K562 (cell line): ENCODE data around the gene DNAAF9. TPM values are rescaled to one million over a fixed set of nuclear protein-coding genes. Genes with fewer than 3 reads are reported as not detected.

Source experiments
- ATAC-seq: fragments of 200-7000 bp; cut with Tn5 transposase; 3 replicates; pipeline ENCODE4 v1.9.1; 2020; ENCODE audit warnings: moderate library complexity
- BruUV-seq: library from RNA; stranded (reverse); fragments of 400-500 nt; replicated peaks from 2 replicates; lab custom pipeline; 2021; lab: Mats Ljungman, UMichigan
- CTCF ChIA-PET: fragments of 300-600 bp; formaldehyde crosslinking; extraction: SDS; loops from one replicate; lab custom pipeline; 2021; ENCODE audit warnings: low intra/inter-chr PET ratio; lab: Yijun Ruan, JAX
- POLR2A ChIA-PET: fragments of 300-600, 350-650 bp; sonication (Branson Sonifier 250); formaldehyde crosslinking; extraction: SDS; loops from one replicate; lab custom pipeline; 2021; ENCODE audit warnings: antibody characterized with exemption, inconsistent platforms; lab: Yijun Ruan, JAX
- DNase-seq, 4 experiments: peaks; one replicate each; pipeline versions ENCODE4 v3.0.0 to v3.0.0-alpha.2; 2011 to 2018; ENCODE audit warnings: low spot score in 3 of 4, mixed read lengths in 3 of 4; ENCODE audit errors: extremely low read depth in 1 of 4
- FAIRE-seq: peaks from 2 replicates; lab custom pipeline; 2011; peaks lifted over from hg19 to GRCh38; lab: Jason Lieb, UNC
- H2AFZ ChIP-seq: 2 replicates; pipeline ENCODE4 v1.6.0; 2011; ENCODE audit warnings: low read depth, low read length, control low read depth, inconsistent platforms
- H3K27ac ChIP-seq: fragments of 200-600 bp; 3 replicates; pipeline ENCODE4 v1.8.0; 2011; ENCODE audit warnings: low read depth, mild to moderate bottlenecking, control low read depth, inconsistent platforms, low read length, moderate library complexity, mixed read lengths; ENCODE audit errors: extremely low read depth
- H3K27me3 ChIP-seq, 2 experiments: fragments of 300-600 bp in 1 of 2; 2 replicates in 1 of 2; 3 replicates in 1 of 2; pipeline versions ENCODE4 v1.6.0 to v1.8.0; 2011; ENCODE audit warnings: inconsistent platforms in 2 of 2, low read length in 2 of 2, mild to moderate bottlenecking in 1 of 2, mixed read lengths in 1 of 2, moderate library complexity in 1 of 2; ENCODE audit not compliant: control insufficient read depth in 2 of 2, insufficient read depth in 2 of 2
- H3K36me3 ChIP-seq: fragments of 300-600 bp; 3 replicates; pipeline ENCODE4 v1.8.0; 2011; ENCODE audit warnings: mild to moderate bottlenecking, low read length, inconsistent platforms; ENCODE audit not compliant: control insufficient read depth, insufficient read depth
- H3K4me1 ChIP-seq, 2 experiments: fragments of 200-600 bp in 1 of 2; replicated peaks in 1 of 2; 2 replicates in 1 of 2; 3 replicates in 1 of 2; pipeline versions ENCODE4 v1.5.1 to v1.8.0; 2011; ENCODE audit warnings: inconsistent platforms in 2 of 2, low read length in 2 of 2, mild to moderate bottlenecking in 1 of 2, mixed read lengths in 1 of 2, moderate library complexity in 1 of 2; ENCODE audit not compliant: control insufficient read depth in 2 of 2, insufficient read depth in 2 of 2
- H3K4me2 ChIP-seq: 2 replicates; pipeline ENCODE4 v1.6.1; 2011; ENCODE audit warnings: low read length, control low read depth, inconsistent platforms, mixed read lengths; ENCODE audit not compliant: insufficient read depth
- H3K4me3 ChIP-seq: fragments of 200-600 bp; sonication (generic), shearing (Covaris generic); 2 replicates; pipeline ENCODE4 v1.5.1; 2016; ENCODE audit warnings: control low read depth, inconsistent platforms
- H3K79me2 ChIP-seq: fragments of 200-600 bp; 3 replicates; pipeline ENCODE4 v1.8.0; 2011; ENCODE audit warnings: low read length, inconsistent platforms; ENCODE audit not compliant: control insufficient read depth, insufficient read depth
- H3K9ac ChIP-seq, 2 experiments: 2 replicates each; pipeline versions ENCODE4 v1.6.0 to v1.6.1; 2011; ENCODE audit warnings: low read depth in 2 of 2, low read length in 2 of 2, control low read depth in 1 of 2, inconsistent platforms in 1 of 2, mild to moderate bottlenecking in 1 of 2, mixed read lengths in 1 of 2; ENCODE audit not compliant: insufficient read depth in 1 of 2
- H3K9me1 ChIP-seq: one replicate; pipeline ENCODE4 v1.6.0; 2011; ENCODE audit warnings: inconsistent platforms, mild to moderate bottlenecking, low read length, moderate library complexity; ENCODE audit not compliant: control insufficient read depth, insufficient read depth
- H3K9me3 ChIP-seq: replicated peaks from 2 replicates; pipeline ENCODE4 v1.5.1; 2011; ENCODE audit warnings: low read depth, low read length, inconsistent platforms; ENCODE audit not compliant: control insufficient read depth, insufficient read depth
- H4K20me1 ChIP-seq: replicated peaks from 2 replicates; pipeline ENCODE4 v1.6.1; 2011; ENCODE audit warnings: low read length, inconsistent platforms, mixed read lengths; ENCODE audit not compliant: control insufficient read depth, insufficient read depth
- ERF ChIP-seq: fragments of 450-650 bp; formaldehyde crosslinking; IDR thresholded peaks from 2 replicates; pipeline ENCODE4 v1.4.0; 2020; ENCODE audit warnings: mild to moderate bottlenecking, mixed read lengths
- MCM7 ChIP-seq, 2 experiments: fragments of 450-650 bp; IDR thresholded peaks; 2 replicates each; pipeline ENCODE4 v1.6.1; 2016 to 2018
- NR2F6 ChIP-seq: fragments of 450-650 bp; formaldehyde crosslinking; IDR thresholded peaks from 2 replicates; pipeline ENCODE4 v1.4.0; 2020; ENCODE audit warnings: mild to moderate bottlenecking
- RBM14 ChIP-seq: fragments of 200-400 bp; formaldehyde crosslinking; IDR thresholded peaks from 2 replicates; pipeline ENCODE4 v1.6.1; 2018; ENCODE audit warnings: low read depth, mild to moderate bottlenecking, low read length, moderate library complexity, borderline replicate concordance; ENCODE audit not compliant: insufficient read depth
- SMAD4 ChIP-seq: fragments of 250-450 bp; sonication (Bioruptor Pico); conservative IDR thresholded peaks from 2 replicates; pipeline ENCODE4 v1.8.0; 2021; ENCODE audit warnings: inconsistent platforms, mild to moderate bottlenecking, moderate library complexity
- SMARCC2 ChIP-seq: fragments of 450-650 bp; IDR thresholded peaks from 2 replicates; pipeline ENCODE4 v1.6.1; 2017; ENCODE audit warnings: antibody characterized with exemption, moderate library complexity, mild to moderate bottlenecking, low read depth
- SRF ChIP-seq, 2 experiments: fragments of 250-450, 450-650 bp in 1 of 2; sonication (Bioruptor Pico) in 1 of 2; sonication (generic) in 1 of 2; formaldehyde crosslinking; IDR thresholded peaks; 2 replicates each; pipeline versions ENCODE4 v1.5.0 to v1.5.1; 2020 to 2022; ENCODE audit warnings: mild to moderate bottlenecking in 1 of 2, missing genetic modification reagents in 1 of 2
- STAG1 ChIP-seq: sonication (generic); formaldehyde crosslinking; IDR thresholded peaks from 2 replicates; pipeline ENCODE4 v1.5.0; 2020; ENCODE audit warnings: missing genetic modification reagents, borderline replicate concordance
- ZFPM2 ChIP-seq: fragments of 250-450 bp; sonication (Bioruptor Pico); IDR thresholded peaks from 2 replicates; pipeline ENCODE4 v1.5.1; 2022; ENCODE audit warnings: mild to moderate bottlenecking
- ZNF277 ChIP-seq: fragments of 250-450 bp; sonication (Bioruptor Pico); IDR thresholded peaks from 2 replicates; pipeline ENCODE4 v1.8.0; 2022; ENCODE audit warnings: inconsistent platforms, mild to moderate bottlenecking, moderate library complexity, borderline replicate concordance
- WGBS: fragments of 100-300 bp; shearing (Covaris generic); methylation state at CpG from one replicate; pipeline ENCODE4 v1.1.6; 2016; ENCODE audit warnings: low coverage, mixed read lengths; ENCODE audit not compliant: insufficient coverage; ENCODE audit errors: missing lambda C conversion rate; 5-methylcytosine and 5-hydroxymethylcytosine counted together
- in situ Hi-C: fragments of 300-500 bp; cut with MboI; formaldehyde crosslinking; loops from 4 replicates; pipeline ENCODE4 v1.15.0; 2018; ENCODE audit warnings: inconsistent platforms, mixed read lengths
- intact Hi-C: fragments of 100-400 bp; cut with micrococcal nuclease; formaldehyde crosslinking; loops from 2 replicates; pipeline ENCODE4 v1.14.2; 2022
- polyA plus RNA-seq, 8 experiments: library from polyadenylated mRNA; depleted of rRNA in 4 of 8; stranded (reverse) in 5 of 8; unstranded in 3 of 8; fragments of >200 nt; fragmentation: Nextera tagmentation in 2 of 8; fragmentation: Illumina TruSeq in 1 of 8; extraction: Ambion mirVana in 2 of 8; extraction: Trizol in 1 of 8; gene quantifications; 2 replicates each; pipeline versions ENCODE4 v1.2.1 to v1.2.3, GENCODE V29; 2011 to 2014; ENCODE audit warnings: inconsistent platforms in 1 of 8, missing spikeins in 1 of 8
- total RNA-seq, 7 experiments: library from RNA; depleted of rRNA in 6 of 7; stranded (reverse); fragments of >200 nt in 6 of 7; fragmentation: Illumina TruSeq in 2 of 7; extraction: Trizol in 2 of 7; gene quantifications; 2 replicates each; pipeline versions ENCODE4 v1.2.1 to v1.2.3, GENCODE V29; 2011 to 2021; ENCODE audit warnings: low replicate concordance in 1 of 7

DNAAF9 gene
- total and polyA plus RNA-seq, 9 of the 15 experiments (the other 6 are each of a cell fraction or from before 2014, with no cell fraction given): 0.42 to 2.9 (median 1.9) TPM

GRCh38 chr20:3390759-3391425 is 16.6 kb downstream of the DNAAF9 start (continued):
- no peak for TF ChIP-seq ZFPM2 (CRISPR knock-in tag)

GRCh38 chr20:3383878-3384495 is 23.5 kb downstream of the DNAAF9 start:
- ATAC-seq: no peak
- TF ChIP-seq SMAD4 (CRISPR knock-in tag): no peak
- no peak for TF ChIP-seq ZNF277 (CRISPR knock-in tag)
- no peak for TF ChIP-seq SMARCC2
- TF ChIP-seq NR2F6 (CRISPR knock-in tag): no peak
- TF ChIP-seq STAG1 (CRISPR knock-in tag): no peak
- no peak for TF ChIP-seq SRF (CRISPR knock-in tag; IDR thresholded peaks at IDR 0.05)
- TF ChIP-seq RBM14: no peak
- TF ChIP-seq ERF (CRISPR knock-in tag): no peak
- no peak for TF ChIP-seq MCM7 (IDR thresholded peaks at IDR 0.05)
- intact Hi-C loops: no loop called here

More at GRCh38 chr20:3383878-3384495, 23.5 kb downstream of the DNAAF9 start:
- ChIA-PET CTCF (interaction anchor here (0.6 kb wide), 1 partner anchor 24 kb away, joined by 5 read pairs; no protein-coding TSS in a partner anchor), POLR2A (no interaction called here)
- Histone ChIP-seq H3K79me2 (no peaks in the 10 kb centered on the region; the same call in 2 of the 3 replicates), H3K4me3 (no peak overlapping the region), H3K36me3 (no peaks in the 10 kb centered on the region), H2AFZ (no peak overlapping the region), H3K27me3 (no peaks in the 10 kb centered on the region), H3K9me1 (no peaks in the 10 kb centered on the region), H3K9ac (no peak overlapping the region), H3K4me1 (no peaks in the 10 kb centered on the region), H3K4me2 (no peak overlapping the region), H3K9me3 (no peaks in the 10 kb centered on the region), H3K27ac (no peak overlapping the region), H4K20me1 (no peaks in the 10 kb centered on the region)
- 69% methylated on average over 6 of the region's 7 CpGs for WGBS
- DNase-seq: no peak
- no TSS peak for BruUV-seq
- in situ Hi-C loops: no loop called here
- FAIRE-seq: no peak
